ENCODE measurements around the gene SLC22A16. TPM values are rescaled to one million over a fixed set of nuclear protein-coding genes. Genes with fewer than 3 reads are reported as not detected.

SLC22A16 gene
- total RNA-seq, 1 experiment from 2014 or later = not detected

GRCh38 chr6:110430741-110431140 is 45.7 kb downstream of the SLC22A16 start:
- peaks cover 42% of the 10 kb centered on the region for H3K27me3 Mint-ChIP-seq (ENCODE audit: insufficient read depth, unreplicated experiment)
- H3K4me1 Mint-ChIP-seq (ENCODE audit: insufficient read depth, unreplicated experiment) = no peaks in the 10 kb centered on the region
- no peaks in the 10 kb centered on the region for H3K9me3 Mint-ChIP-seq (ENCODE audit: unreplicated experiment)
- no peak overlapping the region for H3K4me3 Mint-ChIP-seq (ENCODE audit: unreplicated experiment)
- TF ChIP-seq, protein P1, sequence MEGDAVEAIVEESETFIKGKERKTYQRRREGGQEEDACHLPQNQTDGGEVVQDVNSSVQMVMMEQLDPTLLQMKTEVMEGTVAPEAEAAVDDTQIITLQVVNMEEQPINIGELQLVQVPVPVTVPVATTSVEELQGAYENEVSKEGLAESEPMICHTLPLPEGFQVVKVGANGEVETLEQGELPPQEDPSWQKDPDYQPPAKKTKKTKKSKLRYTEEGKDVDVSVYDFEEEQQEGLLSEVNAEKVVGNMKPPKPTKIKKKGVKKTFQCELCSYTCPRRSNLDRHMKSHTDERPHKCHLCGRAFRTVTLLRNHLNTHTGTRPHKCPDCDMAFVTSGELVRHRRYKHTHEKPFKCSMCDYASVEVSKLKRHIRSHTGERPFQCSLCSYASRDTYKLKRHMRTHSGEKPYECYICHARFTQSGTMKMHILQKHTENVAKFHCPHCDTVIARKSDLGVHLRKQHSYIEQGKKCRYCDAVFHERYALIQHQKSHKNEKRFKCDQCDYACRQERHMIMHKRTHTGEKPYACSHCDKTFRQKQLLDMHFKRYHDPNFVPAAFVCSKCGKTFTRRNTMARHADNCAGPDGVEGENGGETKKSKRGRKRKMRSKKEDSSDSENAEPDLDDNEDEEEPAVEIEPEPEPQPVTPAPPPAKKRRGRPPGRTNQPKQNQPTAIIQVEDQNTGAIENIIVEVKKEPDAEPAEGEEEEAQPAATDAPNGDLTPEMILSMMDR (IDR thresholded peaks at IDR 0.05; ENCODE audit: unreplicated experiment) = no peak
- no TSS peak for BruUV-seq (replicated peaks)
- no peak for DNase-seq (ENCODE audit: unreplicated experiment)
- CTCF ChIA-PET = interaction anchor here (1.2 kb wide), 1 partner anchor 13 kb away, joined by 3 read pairs; no protein-coding TSS in a partner anchor
- intact Hi-C loops (cut with micrococcal nuclease) = no loop called here
- no peaks in the 10 kb centered on the region for H3K36me3 Mint-ChIP-seq (ENCODE audit: insufficient read depth, unreplicated experiment)
- H3K27ac Mint-ChIP-seq (ENCODE audit: low read depth, unreplicated experiment) = no peak overlapping the region
- POLR2A ChIA-PET = no interaction called here

DNA sequence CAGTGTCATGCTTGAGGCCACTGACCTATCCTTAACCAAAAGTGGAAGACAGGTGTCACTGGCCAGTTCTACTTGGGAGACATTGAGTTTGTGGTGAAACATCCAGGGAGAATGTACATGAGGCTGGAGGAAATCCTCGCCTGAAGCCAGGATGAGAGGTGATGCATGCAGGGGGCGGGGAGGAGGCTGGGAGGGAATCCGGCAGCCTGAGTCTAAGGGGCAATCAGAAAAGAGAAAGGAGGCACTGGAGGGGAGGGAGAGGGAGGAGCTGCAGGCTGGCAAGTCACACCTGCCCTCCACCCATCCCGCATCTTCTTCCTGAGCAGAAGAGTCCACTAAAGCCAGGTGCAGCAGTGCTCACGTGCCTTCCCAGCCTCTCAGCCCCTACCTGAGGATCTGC is 46.2 kb downstream of the SLC22A16 start:
- no peaks in the 10 kb centered on the region for H3K9me3 Mint-ChIP-seq (ENCODE audit: unreplicated experiment)
- TF ChIP-seq, protein P1 (IDR thresholded peaks at IDR 0.05; ENCODE audit: unreplicated experiment) = no peak
- BruUV-seq (replicated peaks) = no TSS peak
- DNase-seq (ENCODE audit: unreplicated experiment) = no peak
- ChIA-PET POLR2A (no interaction called here), CTCF (interaction anchor here (0.8 to 1.2 kb wide), 2 partner anchors 11 to 13 kb away, joined by 3 read pairs; no protein-coding TSS in a partner anchor)
- no peak overlapping the region for H3K4me3 Mint-ChIP-seq (ENCODE audit: unreplicated experiment)
- H3K4me1 Mint-ChIP-seq (ENCODE audit: insufficient read depth, unreplicated experiment) = no peaks in the 10 kb centered on the region
- no peak overlapping the region for H3K27ac Mint-ChIP-seq (ENCODE audit: low read depth, unreplicated experiment)
- no peaks in the 10 kb centered on the region for H3K36me3 Mint-ChIP-seq (ENCODE audit: insufficient read depth, unreplicated experiment)
- intact Hi-C loops (cut with micrococcal nuclease) = no loop called here
- peaks cover 47% of the 10 kb centered on the region for H3K27me3 Mint-ChIP-seq (ENCODE audit: insufficient read depth, unreplicated experiment)

DNA sequence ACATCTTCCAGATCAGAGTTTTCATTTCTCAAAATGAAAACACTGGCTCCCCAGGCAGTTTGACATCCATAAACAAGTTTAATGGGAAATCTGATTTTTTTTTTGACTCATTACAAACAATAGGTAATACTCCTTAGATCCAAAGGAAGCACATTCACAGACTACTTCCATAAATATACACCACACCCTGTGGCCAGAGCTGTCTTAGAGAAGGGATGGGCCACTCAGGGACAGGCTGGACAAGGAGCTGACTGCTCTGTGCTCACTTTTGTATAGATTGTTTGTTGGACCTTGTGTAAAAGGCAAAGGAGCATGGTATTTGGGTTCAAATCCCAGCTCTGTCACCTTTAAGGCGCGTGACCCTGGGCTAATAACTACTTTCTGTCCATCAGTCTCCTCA is 48.3 kb downstream of the SLC22A16 start:
- no peak overlapping the region for H3K4me3 Mint-ChIP-seq (ENCODE audit: unreplicated experiment)
- no peak overlapping the region for H3K27ac Mint-ChIP-seq (ENCODE audit: low read depth, unreplicated experiment)
- POLR2A ChIA-PET = no interaction called here
- no TSS peak for BruUV-seq (replicated peaks)
- peaks cover 67% of the 10 kb centered on the region for H3K27me3 Mint-ChIP-seq (ENCODE audit: insufficient read depth, unreplicated experiment)
- intact Hi-C loops (cut with micrococcal nuclease) = no loop called here
- DNase-seq (ENCODE audit: unreplicated experiment) = no peak
- TF ChIP-seq, protein P1 (IDR thresholded peaks at IDR 0.05; ENCODE audit: unreplicated experiment) = no peak
- peaks cover 5% of the 10 kb centered on the region for H3K36me3 Mint-ChIP-seq (ENCODE audit: insufficient read depth, unreplicated experiment)
- CTCF ChIA-PET = interaction anchor here (0.5 to 1.4 kb wide), 4 partner anchors 23 to 879 kb away, joined by 3 to 4 read pairs (median 4); no protein-coding TSS in a partner anchor
- no peaks in the 10 kb centered on the region for H3K4me1 Mint-ChIP-seq (ENCODE audit: insufficient read depth, unreplicated experiment)
- no peaks in the 10 kb centered on the region for H3K9me3 Mint-ChIP-seq (ENCODE audit: unreplicated experiment)

DNA sequence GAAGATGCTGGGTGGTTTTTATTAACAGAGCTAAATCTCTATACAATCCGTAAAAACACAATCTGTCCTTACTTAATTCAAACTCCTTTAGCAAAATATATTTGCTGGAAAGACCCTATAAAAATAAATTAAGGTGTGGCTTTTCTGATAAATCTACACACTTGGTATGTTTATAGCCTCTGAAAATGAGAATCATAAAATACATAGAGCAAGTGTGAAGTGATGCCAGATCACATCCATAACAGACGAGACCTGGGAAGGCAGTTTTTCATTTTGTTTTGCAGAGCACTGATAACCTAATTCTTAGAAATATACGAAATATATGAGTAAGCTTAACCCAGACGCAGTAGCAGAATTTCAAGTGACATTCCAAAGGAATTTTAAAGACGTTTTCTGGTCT is 50.6 kb downstream of the SLC22A16 start:
- Mint-ChIP-seq H3K27me3 (ENCODE audit: insufficient read depth, unreplicated experiment) (peaks cover 69% of the 10 kb centered on the region), H3K27ac (ENCODE audit: low read depth, unreplicated experiment) (no peak overlapping the region), H3K4me3 (ENCODE audit: unreplicated experiment) (no peak overlapping the region), H3K9me3 (ENCODE audit: unreplicated experiment) (no peaks in the 10 kb centered on the region), H3K4me1 (ENCODE audit: insufficient read depth, unreplicated experiment) (no peaks in the 10 kb centered on the region), H3K36me3 (ENCODE audit: insufficient read depth, unreplicated experiment) (peaks cover 5% of the 10 kb centered on the region)
- ChIA-PET POLR2A (no interaction called here), CTCF (interaction anchor here (0.6 to 1.1 kb wide), 2 partner anchors 34 to 459 kb away, joined by 3 read pairs; no protein-coding TSS in a partner anchor)
- no TSS peak for BruUV-seq (replicated peaks)
- intact Hi-C loops (cut with micrococcal nuclease) = no loop called here
- no peak for DNase-seq (ENCODE audit: unreplicated experiment)
- TF ChIP-seq, protein P1 (IDR thresholded peaks at IDR 0.05; ENCODE audit: unreplicated experiment) = no peak

Data from MCF 10A (cell line).